T-helper 22 cell (primary cell): ENCODE measurements around the gene GTPBP1.

Experiments used
- DNase-seq: peaks from one replicate; pipeline ENCODE4 v3.0.0-alpha.2; 2020; ENCODE audit warnings: low read depth

Gene GTPBP1

DNA sequence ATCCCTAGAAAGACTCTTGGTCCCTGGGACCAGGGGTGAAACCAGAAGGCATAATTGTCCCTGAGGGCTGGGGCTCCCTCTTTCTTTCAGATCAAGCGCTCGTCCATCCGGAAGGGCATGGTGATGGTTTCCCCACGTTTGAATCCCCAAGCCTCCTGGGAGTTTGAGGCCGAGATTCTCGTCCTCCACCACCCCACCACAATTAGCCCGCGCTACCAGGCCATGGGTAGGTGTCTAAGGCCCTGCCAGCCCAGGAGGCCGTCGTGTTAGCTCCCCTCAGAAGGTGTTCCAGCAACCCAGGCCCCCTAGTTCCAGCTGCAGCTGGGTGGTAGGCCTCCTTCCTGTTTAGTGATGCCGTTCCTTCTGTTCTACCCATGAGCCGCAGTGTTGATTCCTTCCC lies 21.4 kb downstream of the GTPBP1 start:
- DNase-seq = no peak

DNA sequence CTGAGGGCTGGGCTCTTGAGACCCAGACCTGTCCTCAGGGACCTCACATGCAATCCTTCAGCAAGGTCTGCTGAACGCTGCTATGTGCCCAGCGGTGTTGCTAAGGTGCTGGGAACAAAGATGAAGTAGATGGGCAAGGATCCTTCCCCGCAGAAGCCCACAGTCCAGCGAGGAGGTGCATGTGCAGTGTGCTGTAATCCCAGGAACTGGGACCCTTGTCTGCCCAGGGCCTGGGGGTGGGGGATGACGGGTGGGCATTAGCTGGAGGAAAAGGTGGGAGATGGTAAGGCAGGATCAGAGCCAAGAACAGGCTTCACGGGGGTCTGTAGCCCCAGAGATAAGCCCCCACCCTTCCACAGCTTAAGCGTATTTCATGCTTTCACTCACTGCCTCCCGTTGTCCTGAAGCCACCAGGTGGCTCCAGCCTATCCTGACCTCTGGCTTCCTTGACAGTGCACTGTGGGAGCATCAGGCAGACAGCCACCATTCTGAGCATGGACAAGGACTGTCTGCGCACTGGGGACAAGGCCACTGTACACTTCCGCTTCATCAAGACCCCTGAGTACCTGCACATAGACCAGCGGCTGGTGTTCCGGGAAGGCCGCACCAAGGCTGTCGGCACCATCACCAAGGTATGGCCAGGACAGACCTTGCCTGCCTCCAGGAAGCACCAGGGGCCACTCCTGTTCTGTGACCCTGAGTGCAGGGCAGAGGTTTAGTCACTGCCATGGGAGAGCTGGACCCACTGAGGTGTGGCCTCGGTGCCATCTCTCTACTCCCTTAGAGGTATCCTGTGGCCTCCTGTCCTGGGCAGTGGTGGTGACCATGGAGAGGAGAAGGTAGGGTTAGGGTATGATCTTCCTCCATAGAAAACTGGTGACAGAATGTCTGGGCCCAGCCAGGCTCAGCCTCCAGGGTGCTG lies 22.0 kb downstream of the GTPBP1 start:
- DNase-seq = no peak

DNA sequence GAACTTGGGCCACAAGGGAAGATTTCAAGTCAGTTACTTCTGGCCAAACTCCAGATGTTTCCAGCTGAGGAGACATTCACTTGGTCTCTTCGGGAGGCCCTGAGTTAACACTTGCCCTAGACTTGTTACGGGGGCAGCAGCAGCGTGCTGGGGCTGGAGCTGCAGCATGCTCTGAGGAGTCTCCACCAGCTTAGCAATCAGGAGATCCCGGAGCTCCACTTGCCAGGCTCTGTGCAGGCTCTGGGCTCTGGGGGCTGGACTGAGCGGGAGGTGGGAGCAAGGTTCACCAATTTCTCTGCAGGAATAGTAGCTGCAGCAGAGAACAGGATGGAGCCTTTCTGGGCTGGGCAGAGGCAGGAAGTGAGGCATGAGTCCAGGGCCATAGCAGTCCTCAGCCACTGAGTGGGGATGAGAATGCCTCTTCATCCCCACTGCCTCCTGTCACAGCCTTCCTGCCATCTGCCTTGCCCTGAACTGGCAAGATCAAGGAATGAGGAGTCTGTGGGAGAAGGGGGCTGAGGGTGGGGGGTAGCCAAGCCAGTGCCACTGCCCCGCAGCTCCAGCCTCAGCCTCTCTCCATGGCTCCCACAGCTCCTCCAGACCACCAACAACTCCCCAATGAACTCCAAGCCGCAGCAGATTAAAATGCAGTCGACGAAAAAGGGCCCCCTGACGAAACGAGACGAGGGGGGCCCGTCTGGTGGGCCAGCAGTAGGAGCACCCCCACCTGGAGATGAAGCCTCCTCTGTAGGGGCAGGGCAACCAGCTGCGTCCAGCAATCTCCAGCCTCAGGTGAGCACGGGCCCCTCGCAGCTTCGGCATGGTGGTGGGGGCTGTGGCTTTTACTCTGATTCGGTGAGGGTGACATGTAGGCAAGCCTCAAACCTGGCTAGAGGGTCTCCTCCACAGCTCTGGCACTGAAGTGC lies 23.4 kb downstream of the GTPBP1 start:
- DNase-seq = no peak

DNA sequence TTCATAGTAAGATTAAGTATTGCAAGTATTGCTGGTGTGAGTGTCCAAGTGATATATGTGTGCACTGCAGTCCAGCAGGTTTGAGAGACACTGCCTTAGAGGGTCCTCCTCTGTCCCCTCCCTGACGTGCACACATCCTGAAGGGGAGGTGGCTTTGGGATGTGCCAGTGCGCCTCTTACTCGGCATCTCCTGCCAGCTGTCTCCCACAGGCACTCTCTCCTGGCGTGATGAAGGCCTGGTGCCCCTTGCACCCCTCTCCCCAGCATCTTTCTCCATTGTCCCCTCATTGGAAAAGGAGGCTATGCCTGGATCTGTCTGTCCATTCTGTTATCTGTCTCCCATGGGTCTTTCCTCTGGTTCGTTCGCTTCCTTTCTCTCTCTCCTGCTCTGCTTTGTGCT lies 24.2 kb downstream of the GTPBP1 start:
- no peak for DNase-seq

DNA sequence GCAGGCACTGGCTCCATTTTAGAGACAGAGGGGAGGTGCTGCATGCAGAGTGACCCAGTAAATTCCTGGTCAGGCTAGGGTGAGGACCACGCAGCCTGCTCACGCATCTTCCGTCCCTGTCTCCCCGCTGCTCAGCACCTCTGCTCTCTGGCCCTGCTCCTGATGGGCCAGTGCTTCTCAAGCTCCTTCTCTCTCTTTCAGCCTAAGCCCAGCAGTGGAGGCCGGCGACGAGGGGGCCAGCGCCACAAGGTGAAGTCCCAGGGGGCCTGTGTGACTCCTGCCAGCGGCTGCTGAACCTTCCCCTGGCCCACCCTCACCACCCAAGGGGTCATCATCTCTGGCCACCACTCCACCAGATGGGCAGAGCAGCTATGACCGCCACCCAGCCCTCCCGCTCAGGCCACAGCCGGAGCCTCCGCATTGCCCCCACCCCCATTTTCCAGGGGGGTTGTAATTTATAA lies 24.7 kb downstream of the GTPBP1 start:
- DNase-seq = no peak

DNA sequence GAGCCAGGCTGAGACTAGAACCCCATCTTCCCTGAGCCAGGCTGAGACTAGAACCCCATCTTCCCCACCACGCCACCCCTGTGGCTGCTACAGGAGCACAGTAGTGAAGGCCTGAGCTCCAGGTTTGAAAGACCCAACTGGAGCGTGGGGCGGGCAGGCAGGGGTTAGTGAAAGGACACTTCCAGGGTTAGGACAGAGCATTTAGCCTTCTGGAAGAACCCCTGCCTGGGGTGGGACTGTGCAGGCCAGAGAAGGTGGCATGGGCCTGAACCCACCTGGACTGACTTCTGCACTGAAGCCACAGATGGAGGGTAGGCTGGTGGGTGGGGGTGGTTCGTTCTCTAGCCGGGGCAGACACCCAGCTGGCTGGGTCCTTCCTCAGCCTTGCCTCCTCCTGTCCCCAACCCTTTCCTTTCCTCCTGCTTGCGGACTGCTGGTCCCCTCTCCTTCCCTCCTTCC lies 26.0 kb downstream of the GTPBP1 start:
- no peak for DNase-seq

DNA sequence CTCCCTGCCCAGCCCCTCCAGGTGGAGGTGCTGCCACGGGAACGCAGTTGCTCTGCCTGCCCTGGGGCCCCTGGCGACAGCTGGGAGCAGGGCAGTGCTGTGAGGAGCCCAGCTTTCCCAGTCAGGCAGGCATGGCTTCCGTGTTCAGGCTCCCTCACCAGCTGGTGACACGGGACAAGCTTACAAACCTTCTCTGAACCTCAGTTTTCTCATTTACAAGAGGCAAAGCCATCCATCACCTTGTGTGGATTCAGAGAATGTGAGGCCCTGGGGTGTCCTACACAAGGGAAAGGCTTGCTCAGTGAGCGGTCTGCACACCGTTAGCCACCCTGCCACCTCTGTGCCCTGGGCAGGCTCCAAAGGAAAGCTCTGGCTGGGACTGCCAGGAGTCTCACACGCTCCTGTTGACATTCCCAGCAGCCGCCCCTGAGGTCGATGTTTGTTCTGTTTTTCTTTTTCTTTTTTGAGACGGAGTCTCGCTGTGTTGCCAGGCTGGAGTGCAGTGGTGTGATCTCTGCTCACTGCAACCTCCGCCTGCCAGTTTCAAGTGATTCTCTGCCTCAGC lies 26.6 kb downstream of the GTPBP1 start:
- no peak for DNase-seq

DNA sequence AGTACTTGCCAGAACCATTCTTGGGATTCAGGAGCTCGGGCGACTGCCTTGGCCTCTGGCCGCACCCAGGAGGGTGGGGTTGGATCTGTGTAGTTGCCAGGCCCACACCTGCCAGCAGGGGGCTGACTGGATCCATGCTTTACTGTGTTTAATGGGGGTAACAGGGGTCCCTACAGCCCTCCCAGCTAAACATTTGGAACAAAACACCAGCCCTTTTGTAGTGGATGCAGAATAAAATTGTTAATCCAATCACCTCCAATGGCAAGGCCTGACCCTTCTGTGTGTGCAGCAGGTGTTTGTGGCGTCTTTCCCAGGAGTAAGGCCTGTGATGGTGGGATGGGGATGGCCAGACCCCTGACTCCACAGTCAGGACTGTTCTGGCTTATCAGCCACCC lies 27.6 kb downstream of the GTPBP1 start:
- DNase-seq = no peak

DNA sequence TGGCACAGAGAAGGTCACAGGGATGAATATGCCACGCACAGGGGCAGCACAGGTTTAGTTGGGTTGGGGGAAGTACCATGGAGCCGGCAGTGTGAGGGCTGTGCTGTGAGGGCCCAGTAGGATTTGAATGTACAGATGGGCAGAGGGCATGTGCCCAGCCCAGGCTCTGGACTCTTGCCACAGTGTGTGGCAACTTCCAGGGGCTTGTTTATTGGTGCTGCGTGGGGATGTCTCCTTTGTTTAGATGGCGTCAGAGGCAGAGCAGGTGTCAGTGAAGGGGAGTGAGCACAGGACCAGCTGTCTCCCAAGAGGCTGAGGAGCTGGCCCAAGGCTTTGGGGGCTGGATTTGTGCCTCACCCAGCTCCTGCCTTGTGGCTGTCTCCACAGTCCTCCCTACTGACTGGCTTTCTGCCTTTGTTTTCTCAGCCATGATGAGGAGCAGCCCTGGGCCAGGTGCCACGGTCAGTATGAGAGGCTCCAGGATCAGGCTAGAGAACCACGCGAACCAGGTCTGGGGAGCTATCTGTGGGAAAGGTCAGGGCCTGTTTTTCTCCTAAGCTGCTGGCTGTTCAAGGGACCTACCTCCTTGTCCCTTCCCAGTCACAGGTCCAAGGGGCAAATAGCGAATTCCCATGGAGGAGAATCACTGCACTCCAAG lies 28.1 kb downstream of the GTPBP1 start:
- no peak for DNase-seq

DNA sequence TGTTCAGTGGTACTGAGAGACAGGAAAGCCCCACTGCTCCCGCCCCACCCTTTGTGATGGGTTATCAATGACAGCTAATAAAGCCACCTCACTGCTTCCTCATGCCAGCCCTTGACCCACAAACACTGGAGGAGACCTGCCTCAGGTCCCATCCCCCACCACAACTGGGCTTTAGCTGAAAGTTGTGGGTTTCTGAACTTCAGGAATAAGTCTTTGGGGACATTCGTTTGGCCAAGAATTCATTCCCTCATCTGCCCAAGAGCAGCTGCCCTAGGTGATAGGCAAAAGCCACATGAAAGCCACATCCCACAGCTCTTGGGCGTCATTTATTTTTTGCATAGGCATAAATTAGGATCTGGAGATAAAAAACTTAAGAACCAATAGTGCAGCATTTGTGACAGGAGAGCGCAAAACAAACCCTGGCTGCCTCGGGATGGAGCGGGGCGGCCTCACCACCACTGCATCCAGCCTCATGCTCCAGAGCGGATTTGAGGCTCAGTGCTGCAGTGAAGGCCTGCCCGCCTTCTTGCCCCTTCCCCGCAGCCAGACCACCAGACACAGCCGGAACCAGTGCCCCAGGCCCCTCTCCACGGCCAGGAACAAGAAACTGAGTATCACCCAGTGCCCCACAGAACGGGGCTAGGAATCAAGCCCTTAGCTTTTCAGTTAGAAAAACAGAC lies 28.8 kb downstream of the GTPBP1 start:
- DNase-seq = no peak

DNA sequence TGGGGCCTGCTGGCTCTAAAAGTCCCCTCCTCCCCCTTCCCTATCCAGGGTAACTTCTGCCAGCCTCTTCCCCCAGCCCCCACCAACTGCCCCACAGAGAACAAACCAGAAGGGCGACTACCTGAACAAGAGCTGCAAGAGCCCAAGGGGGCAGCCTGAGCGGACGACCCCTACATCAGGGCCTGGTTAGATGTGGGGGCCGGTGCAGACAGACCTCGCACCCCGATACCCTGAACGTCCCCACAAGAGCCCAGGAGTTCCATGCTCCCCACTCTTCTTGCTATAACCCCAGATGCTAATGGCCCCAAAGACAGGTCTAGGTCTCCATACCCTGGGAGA lies 29.4 kb downstream of the GTPBP1 start:
- no peak for DNase-seq

DNA sequence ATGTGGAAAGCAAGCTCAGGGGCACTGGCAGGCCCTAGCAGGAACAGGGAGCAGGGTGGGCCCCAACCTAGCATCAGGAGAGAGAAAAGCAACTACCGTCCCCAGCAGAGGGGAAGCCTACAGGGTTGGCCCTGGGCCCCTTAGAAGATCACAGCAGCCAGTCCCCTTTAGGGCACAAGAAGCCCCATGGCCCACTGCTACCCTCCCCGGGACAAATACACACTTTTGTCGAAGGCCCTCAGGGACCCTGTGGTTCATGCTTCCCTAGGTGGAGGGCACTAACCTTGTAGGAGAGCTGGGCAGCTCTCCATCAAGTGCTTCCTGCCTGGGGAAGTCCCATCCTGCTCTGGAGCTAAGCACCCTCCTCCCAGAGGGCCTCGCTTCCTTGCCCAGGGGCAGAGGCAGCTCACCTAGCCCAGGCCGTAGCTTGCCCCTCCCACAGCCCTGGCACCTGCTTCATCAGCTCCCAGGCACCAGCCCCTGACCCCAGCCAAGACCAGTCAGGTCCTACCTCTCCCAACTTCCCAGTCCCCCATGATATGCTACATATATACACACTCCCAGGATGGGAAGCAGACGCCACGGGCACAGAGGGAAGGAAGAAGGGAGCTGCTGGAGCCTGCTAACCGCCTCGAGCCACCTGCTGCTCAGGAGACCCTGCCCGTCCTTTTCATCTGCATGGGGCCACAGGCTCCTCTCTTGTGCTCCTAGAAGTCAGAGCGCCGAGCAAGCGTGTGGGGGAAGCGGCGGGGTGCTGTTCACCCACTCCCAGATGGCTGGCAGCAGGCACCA lies 29.9 kb downstream of the GTPBP1 start:
- DNase-seq = no peak

DNA sequence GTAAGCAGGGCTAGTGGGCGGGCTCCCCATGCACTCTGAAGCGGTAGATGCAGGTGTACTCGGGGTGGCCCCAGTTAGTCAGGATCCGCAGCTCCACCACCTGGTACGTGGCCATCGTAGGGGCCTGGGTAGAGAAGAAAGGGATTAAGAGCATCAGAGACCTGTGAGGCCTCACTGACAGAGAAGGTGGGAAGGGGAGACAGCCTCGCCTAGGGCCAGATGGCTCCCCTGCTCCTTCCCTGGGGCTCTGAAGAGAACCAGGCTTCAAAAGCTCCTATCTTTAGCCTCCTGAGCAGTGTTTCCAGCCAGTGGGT lies 30.5 kb downstream of the GTPBP1 start:
- no peak for DNase-seq

DNA sequence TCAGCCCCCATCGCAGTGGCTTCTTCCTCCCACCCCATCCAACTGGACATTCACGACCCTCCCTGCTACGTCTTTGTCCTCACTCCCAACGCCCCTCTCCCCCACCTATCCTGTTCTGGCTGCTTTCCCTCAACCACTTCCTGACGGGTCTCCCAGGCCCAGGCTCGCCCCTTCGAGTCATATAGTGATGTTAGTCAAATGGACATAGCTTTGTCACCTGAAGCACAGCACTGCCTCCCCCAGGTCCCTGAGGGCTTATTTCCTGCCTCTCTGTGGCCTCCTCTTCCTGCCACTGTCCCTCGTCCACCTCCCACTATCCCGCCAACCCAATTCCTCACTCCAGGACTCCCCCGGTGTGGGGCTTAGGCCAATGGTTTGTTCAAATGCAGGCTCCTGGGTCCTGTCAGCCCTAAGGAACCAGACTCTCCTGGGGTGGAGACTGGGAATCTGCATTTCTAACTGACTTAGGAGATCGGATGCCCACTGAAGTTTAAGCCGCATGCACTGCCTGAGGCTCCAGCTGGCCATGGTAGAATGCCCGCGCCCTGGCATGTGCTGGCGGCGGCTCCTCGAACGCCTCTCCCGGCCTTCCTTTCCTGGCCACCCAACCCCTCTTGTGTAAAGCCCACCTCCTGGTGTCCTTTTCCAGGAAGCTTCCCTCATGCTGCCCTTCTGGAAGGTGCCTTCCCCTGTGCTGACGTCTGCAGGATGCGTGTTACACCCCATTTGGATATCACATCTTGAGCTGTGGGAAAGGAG lies 31.7 kb downstream of the GTPBP1 start:
- DNase-seq = no peak

DNA sequence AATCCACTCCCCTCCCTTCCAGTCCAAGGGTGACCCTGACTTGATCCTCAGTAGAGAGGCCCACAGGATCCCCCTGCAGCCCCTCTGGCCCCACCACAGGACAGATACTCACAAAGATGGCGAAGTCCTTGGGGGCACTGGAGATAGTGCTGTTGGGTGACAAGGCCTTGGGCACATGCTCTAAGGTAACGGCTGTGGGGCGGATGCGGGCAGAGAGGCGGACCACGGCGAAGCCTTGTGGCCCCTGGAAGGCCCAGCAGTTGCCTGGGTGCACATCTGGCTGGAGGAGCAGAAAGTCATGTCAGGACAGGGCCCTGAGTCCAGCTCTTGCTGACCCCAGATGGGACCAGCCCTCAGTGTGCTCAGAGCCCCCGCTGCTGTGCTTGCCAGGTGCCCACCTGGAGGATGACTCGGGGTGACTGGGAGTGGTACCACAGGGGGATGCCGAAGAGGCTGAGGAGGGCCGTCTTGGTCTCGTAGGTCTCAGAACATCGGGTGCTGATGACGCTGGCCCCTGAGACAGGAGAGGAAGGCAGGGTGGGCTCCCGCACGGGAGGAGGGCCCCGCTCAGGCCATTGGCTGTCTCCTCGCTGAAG lies 32.8 kb downstream of the GTPBP1 start:
- DNase-seq = no peak

DNA sequence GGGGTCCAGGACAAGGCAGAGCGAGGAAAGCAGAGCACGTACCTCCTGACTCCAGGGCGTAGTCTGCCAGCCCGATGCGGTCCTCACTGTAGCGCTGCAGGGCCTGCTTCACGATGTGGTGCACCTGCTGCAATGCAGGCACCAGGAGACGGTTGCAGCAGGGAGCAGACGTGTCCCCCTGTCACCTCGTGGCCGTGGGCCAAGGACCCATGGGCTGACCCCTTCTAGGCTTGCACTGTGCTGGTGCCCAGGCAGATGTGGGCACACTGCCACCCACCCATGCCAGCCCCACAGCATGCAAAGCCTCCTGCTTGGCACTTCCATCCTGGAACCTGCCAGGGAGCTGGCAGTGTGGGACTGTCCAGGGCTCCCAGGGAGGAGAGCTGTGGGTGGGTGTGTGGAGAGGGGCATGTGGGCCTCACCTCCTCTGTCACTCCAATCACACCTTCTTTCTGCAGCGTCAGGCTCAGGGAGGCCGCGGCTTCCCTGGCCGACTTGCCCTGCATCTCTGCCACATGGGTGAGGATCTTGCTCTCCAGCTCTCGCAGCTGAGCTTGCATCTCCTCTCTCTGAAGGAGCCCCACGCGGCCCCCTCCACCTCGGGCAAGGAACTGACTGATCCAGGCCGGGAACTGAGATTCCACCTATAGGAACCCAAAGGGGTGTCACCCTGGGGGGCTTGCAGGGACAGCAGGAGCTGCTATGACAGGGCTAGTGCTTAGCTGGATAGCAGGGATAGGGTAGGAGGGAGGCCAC lies 33.7 kb downstream of the GTPBP1 start:
- DNase-seq = no peak

DNA sequence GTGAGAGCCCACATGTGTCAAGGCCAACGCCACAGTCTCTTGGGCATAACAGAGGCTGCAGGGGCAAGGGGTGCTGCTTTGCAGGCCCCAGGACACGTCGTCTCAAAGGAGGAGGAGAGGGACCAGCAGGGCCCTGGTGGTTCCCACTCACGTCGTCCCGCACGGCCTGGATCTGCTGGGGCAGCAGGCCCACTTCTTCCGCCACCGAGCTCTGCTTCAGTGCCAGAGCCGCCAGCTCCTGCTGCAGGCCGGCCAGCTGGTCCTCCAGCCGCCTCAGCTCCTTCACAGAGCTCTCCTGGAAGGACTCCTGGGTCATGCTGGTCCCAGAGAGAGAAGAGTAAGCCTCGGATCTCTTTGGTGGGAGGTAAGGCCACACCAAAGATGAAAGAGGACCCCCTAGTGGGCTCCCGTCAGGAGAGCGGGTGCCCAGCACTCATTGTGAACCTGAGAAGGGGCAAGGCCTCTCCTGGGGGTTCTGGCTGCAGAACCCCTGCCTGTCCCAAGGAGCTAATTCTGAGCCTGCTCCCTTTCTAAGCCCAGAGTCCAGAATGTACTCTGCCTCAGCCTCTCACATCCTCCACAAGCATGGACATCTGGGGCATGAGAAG lies 34.5 kb downstream of the GTPBP1 start:
- DNase-seq = no peak

DNA sequence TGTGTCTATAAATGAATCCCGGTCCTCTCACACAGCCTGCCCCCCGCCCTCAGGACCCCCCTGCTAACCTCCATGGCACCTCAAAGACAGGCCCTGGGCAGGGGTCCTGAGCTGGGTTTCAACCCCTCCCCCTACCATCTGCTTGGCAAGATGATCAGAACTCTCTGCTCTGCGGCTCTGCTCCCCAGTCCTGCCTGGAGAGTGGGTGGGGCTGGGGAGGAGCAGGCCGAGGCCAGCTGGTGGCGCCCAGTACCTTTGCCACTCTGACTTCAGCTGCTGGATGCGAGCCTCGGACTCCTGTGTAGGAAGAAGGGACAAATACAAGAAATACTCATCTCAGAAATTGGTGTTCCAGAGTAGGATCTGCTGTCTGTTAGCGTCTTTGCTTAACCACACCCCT lies 35.0 kb downstream of the GTPBP1 start:
- DNase-seq = no peak

DNA sequence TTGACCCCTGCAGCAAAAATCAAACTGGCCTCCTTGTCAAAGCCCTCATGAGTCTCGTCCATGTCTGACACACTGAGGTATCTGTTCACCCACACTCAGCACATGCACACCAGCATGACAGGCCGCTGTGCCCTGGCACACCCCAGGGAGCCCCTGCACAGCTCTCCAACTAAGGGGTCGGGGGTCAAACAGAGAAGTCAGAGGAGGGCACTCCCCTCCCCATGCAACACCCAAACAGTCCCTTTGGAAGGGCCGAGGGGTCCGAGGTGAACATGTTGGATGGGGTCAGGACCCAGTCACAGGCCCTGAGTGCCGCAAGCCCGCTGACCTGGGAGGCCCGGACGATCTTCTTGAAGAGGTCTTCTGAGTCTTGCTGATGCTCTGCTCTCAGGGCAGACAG lies 35.4 kb downstream of the GTPBP1 start:
- no peak for DNase-seq
